HG03460 (cell line): ENCODE measurements around the gene CRB2.

Experiments
- ATAC-seq: cut with Tn5 transposase; IDR thresholded peaks from one replicate; pipeline ENCODE4 v1.9.1; 2021; ENCODE audit not compliant: unreplicated experiment

CRB2 gene

GRCh38 chr9:123418506-123418905 lies 62.5 kb downstream of the CRB2 start:
- ATAC-seq = no peak

GRCh38 chr9:123419091-123419490 lies 63.1 kb downstream of the CRB2 start:
- ATAC-seq = no peak

- ATAC-seq = no peak
Observed at GRCh38 chr9:123419721-123420591, 64.0 kb downstream of the CRB2 start.

GRCh38 chr9:123420592-123421111 lies 64.7 kb downstream of the CRB2 start:
- no peak for ATAC-seq

- ATAC-seq = no peak
Observed at GRCh38 chr9:123421186-123421585, 65.2 kb downstream of the CRB2 start.

- ATAC-seq = no peak
Observed at GRCh38 chr9:123421801-123422455, 65.9 kb downstream of the CRB2 start.

- ATAC-seq = no peak
Observed at GRCh38 chr9:123422635-123423310, 66.8 kb downstream of the CRB2 start.

- ATAC-seq = no peak
Observed at GRCh38 chr9:123423311-123423640, 67.3 kb downstream of the CRB2 start.

GRCh38 chr9:123424131-123424530 lies 68.1 kb downstream of the CRB2 start:
- ATAC-seq = no peak

- ATAC-seq = no peak
Observed at GRCh38 chr9:123424552-123425225, 68.7 kb downstream of the CRB2 start.

GRCh38 chr9:123425261-123425821 lies 69.3 kb downstream of the CRB2 start:
- ATAC-seq = no peak

GRCh38 chr9:123425836-123426365 lies 69.9 kb downstream of the CRB2 start:
- no peak for ATAC-seq

GRCh38 chr9:123426406-123426805 lies 70.4 kb downstream of the CRB2 start:
- peak; percentile 78 for ATAC-seq
